ENCODE results near the gene C2orf81.

GRCh38 chr2:74448771-74449170 is 27.4 kb upstream of the C2orf81 start:
- TF ChIP-seq MEF2A (IDR thresholded peaks at IDR 0.05; ENCODE audit: borderline replicate concordance, low read depth) (no peak), RFX5 (IDR thresholded peaks at IDR 0.05; ENCODE audit: low read length) (no peak), JUND (IDR thresholded peaks at IDR 0.05) (no peak), RAD21 (IDR thresholded peaks at IDR 0.05; ENCODE audit: low read length) (no peak), TAF1 (IDR thresholded peaks at IDR 0.05; ENCODE audit: borderline replicate concordance, low read depth, low read length) (no peak), MAX (IDR thresholded peaks at IDR 0.05; ENCODE audit: low read depth) (no peak), YY1 (IDR thresholded peaks at IDR 0.05; ENCODE audit: low read depth) (no peak), GATA2 (CRISPR knock-in tag; IDR thresholded peaks at IDR 0.05) (no peak), CHD2 (IDR thresholded peaks at IDR 0.05; ENCODE audit: low read length, partially characterized antibody) (no peak), RCOR1 (IDR thresholded peaks at IDR 0.05; ENCODE audit: low read length) (no peak), CTCF (IDR thresholded peaks at IDR 0.05) (no peak), REST (IDR thresholded peaks at IDR 0.05; ENCODE audit: low read depth, low read length) (no peak), EZH2phosphoT487 (IDR thresholded peaks at IDR 0.05; ENCODE audit: borderline replicate concordance, low read depth) (no peak), POLR2AphosphoS5 (IDR thresholded peaks at IDR 0.05; ENCODE audit: low read depth, low read length) (no peak)
